ENCODE data around the gene FAF1. TPM values are rescaled to one million over a fixed set of nuclear protein-coding genes. Genes with fewer than 3 reads are reported as not detected.
"Not testable (repeated sequence)": the region's sequence is repeated elsewhere in the genome, so short reads cannot be mapped to it uniquely, and the experiment has no call there.

The FAF1 gene
- total RNA-seq, 2 donors from 2014 or later: 60.3 to 66.7 TPM

- Histone ChIP-seq H3K4me1 (no peaks in the 10 kb centered on the region), H3K36me3 (no peaks in the 10 kb centered on the region), H3K4me3 (no peak overlapping the region), H3K9me3 (no peaks in the 10 kb centered on the region), H3K27ac (no peak overlapping the region), H3K27me3 (no peaks in the 10 kb centered on the region), H3K9ac (ENCODE audit: low read depth in 2 of 2, low read length in 2 of 2) (no peak overlapping the region)
- no peak for TF ChIP-seq CTCF (IDR thresholded peaks at IDR 0.05)
- intact Hi-C loops (cut with DNase I): no loop called here
- no peak for DNase-seq
Observed at GRCh38 chr1:50830621-50831020, 129.4 kb downstream of the FAF1 start.

- Histone ChIP-seq H3K27ac (no peak overlapping the region), H3K4me1 (no peaks in the 10 kb centered on the region), H3K9me3 (no peaks in the 10 kb centered on the region), H3K27me3 (no peaks in the 10 kb centered on the region), H3K4me3 (no peak overlapping the region), H3K36me3 (no peaks in the 10 kb centered on the region), H3K9ac (ENCODE audit: low read depth in 2 of 2, low read length in 2 of 2) (no peak overlapping the region)
- TF ChIP-seq CTCF (IDR thresholded peaks at IDR 0.05): no peak
- DNase-seq: no peak
- intact Hi-C loops (cut with DNase I): no loop called here
Observed at GRCh38 chr1:50829014-50829958, 130.8 kb downstream of the FAF1 start.

- Histone ChIP-seq H3K4me3 (no peak overlapping the region), H3K27me3 (no peaks in the 10 kb centered on the region), H3K36me3 (no peaks in the 10 kb centered on the region), H3K27ac (no peak overlapping the region), H3K4me1 (no peaks in the 10 kb centered on the region), H3K9me3 (no peaks in the 10 kb centered on the region), H3K9ac (ENCODE audit: low read depth in 2 of 2, low read length in 2 of 2) (no peak overlapping the region)
- TF ChIP-seq CTCF (IDR thresholded peaks at IDR 0.05): no peak
- DNase-seq: no peak
- intact Hi-C loops (cut with DNase I): no loop called here
Observed at GRCh38 chr1:50827546-50827945, 132.5 kb downstream of the FAF1 start.

GRCh38 chr1:50826792-50827191 lies 133.3 kb downstream of the FAF1 start:
- not testable (repeated sequence) for DNase-seq

GRCh38 chr1:50822035-50822776 lies 137.9 kb downstream of the FAF1 start:
- no peak overlapping the region for H3K9ac ChIP-seq (ENCODE audit: low read depth in 2 of 2, low read length in 2 of 2)
- intact Hi-C loops (cut with DNase I): no loop called here
- no peaks in the 10 kb centered on the region for H3K9me3 ChIP-seq
- TF ChIP-seq CTCF (IDR thresholded peaks at IDR 0.05): no peak
- DNase-seq: no peak
- no peaks in the 10 kb centered on the region for H3K4me1 ChIP-seq
- H3K27me3 ChIP-seq: no peaks in the 10 kb centered on the region
- H3K4me3 ChIP-seq: no peak overlapping the region
- H3K27ac ChIP-seq: no peak overlapping the region
- no peaks in the 10 kb centered on the region for H3K36me3 ChIP-seq

More at GRCh38 chr1:50826792-50827191, 133.3 kb downstream of the FAF1 start:
- H3K27ac ChIP-seq; H3K9ac ChIP-seq (ENCODE audit: low read depth in 2 of 2, low read length in 2 of 2); H3K4me1 ChIP-seq; H3K9me3 ChIP-seq; H3K27me3 ChIP-seq; intact Hi-C loops (cut with DNase I); H3K36me3 ChIP-seq; H3K4me3 ChIP-seq: not testable (repeated sequence)
